ENCODE results near the gene TMED1.

Gene TMED1

DNA sequence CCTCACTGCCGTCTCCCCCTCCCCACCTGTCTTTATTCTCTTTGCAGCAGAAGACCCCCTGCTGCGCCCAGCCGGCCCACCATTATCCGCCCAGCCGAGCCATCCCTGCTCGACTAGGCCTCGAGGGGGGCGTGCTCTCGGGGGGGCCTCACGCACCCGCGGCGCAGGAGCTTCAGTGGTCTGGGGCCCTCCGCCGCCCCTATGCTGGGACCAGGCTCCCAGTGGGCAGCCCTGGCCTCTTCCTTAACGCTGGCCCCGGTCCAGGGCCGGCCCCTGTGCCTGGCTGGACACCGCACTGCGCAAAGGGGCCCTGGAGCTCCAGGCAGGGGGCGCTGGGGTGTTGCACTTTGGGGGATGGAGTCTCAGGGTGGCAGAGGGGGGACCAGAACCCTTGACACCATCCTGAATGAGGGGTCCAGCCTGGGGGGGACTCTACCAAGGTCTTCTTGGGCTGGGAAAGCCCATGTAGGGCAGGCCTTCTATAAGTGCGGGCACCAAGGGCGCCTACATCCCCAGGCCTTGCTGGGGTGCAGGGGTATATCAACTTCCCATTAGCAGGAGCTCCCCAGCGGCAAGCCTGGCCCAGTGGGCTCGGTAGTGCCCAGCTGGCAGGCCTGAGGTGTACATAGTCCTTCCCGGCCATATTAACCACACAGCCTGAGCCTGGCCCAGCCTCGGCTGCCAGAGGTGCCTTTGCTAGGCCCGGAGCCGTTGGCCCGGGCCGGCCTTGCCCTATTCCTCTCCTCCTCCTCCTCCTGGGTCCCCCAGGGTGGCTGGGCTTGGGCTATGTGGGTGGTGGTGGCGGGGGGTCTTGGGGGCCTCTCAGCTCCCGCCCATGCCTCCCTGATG lies 4.9 kb downstream of the TMED1 start:
- no peak for DNase-seq

- DNase-seq: no peak
These were observed 5.6 kb downstream of the TMED1 start for GRCh38 chr19:10830370-10830769.

DNA sequence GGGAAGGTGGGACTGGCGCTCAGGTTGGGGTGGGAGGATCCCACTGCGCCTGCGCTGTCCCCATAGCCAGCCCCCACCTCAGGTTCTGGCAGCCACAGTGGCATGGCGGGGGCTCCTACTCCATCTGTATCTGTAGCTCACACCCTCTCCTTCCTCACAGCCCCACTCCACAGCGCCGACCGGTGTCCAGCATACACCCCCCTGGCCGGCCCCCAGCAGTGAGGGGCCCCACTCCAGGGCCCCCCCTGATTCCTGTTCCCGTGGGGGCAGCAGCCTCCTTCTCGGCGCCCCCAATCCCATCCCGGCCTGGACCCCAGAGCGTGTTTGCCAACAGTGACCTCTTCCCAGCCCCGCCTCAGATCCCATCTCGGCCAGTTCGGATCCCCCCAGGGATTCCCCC lies 6.0 kb downstream of the TMED1 start:
- no peak for DNase-seq

DNA sequence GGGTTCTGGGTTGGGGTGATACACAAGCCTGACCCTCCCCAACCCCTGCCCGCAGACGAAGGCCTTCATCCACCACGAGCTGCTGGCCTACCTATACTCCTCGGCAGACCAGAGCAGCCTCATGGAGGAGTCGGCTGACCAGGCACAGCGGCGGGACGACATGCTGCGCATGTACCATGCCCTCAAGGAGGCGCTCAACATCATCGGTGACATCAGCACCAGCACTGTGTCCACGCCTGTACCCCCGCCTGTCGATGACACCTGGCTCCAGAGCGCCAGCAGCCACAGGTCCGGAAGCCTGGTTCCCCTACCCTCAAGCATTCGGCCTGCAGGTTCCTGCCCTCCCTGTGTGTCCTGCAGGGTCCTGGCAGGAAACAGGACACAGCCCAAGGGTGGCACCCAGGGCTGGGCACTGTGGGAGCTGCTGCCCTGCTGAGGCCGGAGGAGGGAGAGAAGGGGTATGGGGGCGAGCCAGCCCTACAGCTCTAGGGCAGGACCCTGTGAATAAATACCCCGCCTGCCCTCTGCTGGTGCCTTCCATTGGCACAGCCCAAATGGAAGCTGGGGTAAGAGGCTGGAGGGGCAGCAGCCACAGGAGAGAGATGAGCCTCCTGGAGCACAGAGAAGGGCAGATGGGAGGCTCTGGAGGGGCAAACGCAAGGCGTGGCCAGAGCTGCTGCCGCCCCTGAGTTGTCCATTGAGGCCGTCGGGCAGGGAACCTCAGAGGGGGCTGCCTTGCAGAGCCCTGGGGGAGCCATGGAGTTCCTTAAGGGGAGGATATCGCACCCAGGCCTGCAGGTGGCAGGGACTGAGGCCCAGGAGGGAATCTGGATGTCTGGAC lies 6.8 kb downstream of the TMED1 start:
- no peak for DNase-seq

DNA sequence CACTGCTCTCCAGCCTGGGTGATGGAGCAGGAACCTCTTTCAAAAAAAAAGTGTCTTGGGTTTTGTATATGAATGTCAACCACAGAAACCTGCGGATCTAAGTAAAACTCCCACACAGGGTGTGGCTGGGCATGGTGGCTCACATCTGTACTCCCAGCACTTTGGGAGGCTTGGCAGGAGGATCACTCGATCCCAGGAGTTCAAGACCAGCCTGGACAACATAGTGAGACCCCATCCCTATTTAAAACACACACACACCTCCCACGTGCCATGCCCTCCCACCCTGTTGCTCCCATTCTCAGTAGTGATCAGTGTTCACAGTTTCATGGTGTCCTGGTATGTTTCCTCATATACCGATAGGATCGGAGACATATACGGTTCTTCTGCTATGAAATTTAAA lies 9.2 kb downstream of the TMED1 start:
- DNase-seq: no peak

DNA sequence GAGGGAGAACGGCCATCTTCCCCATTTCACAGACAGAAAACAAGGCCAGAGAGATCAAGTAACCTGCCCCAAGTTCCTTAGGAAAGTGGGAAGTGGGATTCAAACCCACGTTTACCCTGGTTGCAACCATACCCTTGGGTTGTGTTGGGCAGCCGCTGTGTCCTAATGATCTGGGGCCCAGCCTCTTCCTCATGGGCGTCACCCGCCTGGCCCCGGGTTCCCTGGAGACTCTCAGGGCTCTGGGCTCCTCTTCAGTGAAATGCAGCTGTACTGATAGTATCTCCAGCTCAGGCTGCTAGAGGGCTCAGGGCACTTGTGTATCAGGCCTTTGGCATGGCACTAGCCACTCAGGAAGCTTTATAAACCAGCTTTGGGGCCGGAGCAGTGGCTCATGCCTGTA lies 9.8 kb downstream of the TMED1 start:
- DNase-seq: no peak

DNA sequence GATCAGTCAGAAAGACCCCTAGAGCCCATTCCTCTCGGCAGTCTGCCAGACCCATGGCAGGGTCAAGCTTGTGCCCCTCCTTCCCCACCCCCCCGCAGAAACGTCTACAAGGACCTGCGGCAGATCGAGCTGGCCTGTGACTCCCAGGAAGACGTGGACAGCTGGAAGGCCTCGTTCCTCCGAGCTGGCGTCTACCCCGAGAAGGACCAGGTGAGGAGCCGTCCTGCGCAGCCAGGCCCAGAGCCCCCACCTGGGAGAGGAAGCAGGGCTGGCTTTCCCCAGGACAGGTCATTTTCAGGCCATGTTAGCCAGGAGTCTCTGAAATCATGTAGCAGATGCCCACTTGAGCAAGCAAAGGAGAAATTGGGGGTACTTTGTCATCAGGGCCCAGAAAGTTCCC lies 12.3 kb downstream of the TMED1 start:
- DNase-seq: no peak

DNA sequence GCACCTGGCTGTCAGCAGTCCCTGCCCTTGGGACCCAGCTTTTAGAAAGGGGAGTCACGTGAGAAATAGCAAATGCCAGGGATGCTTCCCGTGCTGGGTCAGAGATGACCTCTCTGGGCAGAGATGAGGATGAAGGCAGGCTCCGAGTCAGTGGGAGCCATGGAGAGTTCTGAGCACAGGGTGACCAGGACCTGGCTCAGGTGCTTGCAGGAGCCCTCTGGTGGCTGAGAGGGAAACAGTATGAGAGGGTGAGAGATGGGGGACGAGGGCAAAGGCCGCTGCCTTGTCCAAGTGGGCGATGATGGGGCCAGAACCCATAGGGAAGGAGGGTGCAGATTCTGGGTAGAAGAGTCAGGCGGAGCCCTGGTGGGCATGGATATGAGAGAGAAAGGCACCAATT lies 15.8 kb downstream of the TMED1 start:
- DNase-seq: no peak

DNA sequence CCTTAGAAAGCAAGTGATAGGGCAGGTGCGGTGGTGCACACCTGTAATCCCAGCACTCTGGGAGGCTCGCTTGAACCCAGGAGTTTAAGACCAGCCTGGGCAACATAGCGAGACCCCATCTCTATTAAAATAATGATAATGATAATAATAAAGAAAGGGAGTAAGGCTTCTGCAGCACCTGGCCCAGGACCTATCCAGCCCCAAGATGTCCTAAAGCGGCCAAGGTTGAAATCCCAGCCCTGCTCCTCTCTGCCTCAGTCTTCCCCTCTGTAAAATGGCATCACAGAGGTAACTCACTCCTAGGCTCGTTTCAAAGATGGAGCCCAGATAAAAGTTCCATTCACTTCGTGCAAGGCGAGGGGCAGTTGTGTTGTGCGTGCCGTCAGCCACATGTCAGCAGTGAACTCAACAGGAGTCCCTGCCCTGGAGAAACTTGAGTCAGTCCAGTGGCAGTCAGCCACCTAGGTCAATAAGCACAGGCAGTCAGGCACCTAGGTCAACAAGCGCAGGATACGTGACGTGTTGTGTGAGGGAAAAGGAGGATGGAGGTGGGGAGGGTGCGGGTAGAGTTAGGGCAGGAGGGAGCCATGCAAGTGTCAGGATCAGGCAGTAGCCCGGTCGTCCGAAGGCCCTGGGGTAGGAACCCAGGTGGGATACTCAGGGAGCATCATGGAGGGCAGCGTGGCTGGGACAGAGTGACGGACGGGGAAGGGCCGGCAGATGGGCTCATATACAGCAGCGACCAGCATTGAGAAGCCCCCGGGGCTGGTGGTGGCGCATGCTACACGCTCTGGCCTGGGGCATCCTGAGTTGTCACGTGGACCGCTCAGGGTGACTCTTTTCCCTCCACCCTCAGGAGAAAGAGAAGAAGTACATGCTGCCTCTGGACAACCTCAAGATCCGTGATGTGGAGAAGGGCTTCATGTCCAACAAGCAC lies 16.6 kb downstream of the TMED1 start:
- DNase-seq: no peak

GRCh38 chr19:10818301-10819123 lies 17.5 kb downstream of the TMED1 start:
- no peak for DNase-seq

- peak; percentile 69 for DNase-seq
These were observed 18.5 kb downstream of the TMED1 start for GRCh38 chr19:10817291-10818038.

DNA sequence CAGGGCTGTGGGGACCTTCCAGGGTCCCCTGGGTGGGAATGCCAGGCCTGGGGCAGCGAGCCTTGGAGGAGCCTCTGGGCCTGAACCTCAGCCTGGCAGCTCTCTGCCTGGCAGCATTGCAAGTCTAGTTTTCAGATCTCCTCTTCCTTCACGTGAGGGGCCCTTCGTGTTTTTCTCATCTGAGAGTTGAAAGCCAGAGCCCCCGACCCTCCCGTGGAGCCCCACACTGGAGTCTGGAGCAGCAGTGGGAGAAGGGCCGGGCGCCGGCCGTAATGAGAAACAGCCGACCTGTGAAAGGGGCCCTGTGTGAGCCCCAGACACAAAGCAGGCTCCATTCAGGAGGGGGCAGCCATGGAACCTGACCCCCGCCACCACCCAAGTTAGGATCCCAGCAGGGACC lies 19.3 kb downstream of the TMED1 start:
- DNase-seq: no peak

DNA sequence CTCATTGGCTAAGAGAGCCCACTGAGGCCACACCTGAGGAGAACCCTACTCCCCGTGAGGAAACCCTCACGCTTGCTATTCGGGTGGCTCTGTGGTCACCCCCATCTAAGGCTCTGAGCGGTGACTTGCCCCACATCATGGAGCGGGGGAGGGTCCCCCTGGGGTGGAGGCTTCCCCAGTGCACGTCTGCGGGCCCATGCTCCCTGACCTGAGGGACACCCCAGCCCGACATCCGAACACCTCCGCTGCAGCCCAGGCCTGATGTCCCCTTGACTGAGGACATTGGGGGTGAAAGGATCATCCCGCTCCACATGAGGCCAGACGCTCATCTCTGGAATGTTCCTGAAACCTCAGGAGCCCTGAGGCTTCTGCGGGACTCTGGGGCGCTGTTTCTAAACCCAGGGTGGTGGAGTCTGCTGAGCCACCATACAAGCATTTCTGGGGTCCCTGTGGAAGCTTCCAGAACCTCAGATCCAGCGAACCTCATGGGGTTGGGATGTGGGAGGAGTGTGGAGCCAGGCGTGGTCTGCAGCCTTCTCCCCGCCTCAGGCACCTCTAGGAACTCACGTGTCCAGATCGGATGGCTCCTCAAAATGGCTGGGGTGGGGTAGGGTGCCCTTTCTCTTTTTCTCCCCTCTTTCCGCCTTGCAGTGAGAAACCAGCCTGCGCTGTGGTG lies 19.9 kb downstream of the TMED1 start:
- no peak for DNase-seq

- DNase-seq: no peak
These were observed 20.9 kb downstream of the TMED1 start for GRCh38 chr19:10815007-10815536.

- peak; percentile 65 for DNase-seq
These were observed 23.1 kb downstream of the TMED1 start for GRCh38 chr19:10812902-10813404.

DNA sequence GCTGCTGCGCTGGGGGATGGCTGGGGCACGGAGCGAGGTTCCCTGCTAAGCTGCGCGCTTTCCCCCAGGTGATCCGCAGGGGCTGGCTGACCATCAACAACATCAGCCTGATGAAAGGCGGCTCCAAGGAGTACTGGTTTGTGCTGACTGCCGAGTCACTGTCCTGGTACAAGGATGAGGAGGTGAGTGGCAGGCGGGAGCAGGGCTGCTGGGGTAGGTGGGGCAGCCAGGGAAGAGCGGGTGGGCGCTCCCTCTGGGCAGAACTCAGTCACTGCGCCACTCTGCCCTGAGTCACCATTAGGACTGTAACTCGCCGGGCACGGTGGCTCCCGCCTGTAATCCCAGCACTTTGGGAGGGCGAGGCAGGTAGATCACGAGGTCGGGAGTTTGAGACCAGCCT lies 23.8 kb downstream of the TMED1 start:
- no peak for DNase-seq

DNA sequence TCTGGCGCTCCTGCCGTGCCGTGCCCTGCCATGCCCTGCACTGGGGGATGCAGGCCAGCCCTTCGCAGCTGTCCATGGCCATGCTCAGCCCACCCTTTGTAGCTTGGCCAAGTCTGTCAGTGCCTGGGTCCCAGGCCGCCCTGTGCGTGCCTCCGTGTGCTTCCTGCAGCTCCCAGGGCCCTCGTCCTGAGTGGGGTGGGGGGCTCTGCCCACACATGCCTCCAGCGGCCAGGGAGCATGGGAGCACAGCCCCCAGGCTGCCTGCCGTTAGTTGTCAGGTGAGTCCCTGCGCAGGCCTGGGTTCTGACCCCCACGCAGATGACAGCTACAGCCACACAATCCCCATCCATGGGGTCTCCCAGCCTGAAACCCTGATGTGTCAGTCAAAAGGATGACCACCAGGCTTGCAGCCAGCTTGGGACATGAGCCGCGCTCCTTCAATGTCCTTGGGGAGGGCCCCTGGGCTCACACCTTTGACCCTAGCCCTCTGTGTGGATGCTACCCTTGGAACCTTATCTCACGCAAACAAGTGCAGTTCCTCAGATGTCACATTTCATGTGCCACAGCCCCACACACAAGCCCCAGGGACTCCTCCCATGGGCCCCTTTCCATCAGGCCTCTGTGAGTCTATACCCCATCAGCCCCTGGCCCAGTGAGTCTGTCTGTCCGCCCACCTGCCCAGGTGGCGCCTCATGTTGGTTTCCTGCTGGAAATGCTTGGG lies 24.5 kb downstream of the TMED1 start:
- no peak for DNase-seq

- no peak for DNase-seq
These were observed 26.2 kb downstream of the TMED1 start for GRCh38 chr19:10809651-10810285.

Measured in T1000 (cell line).